Posterior cingulate gyrus (tissue), 11 donors: ENCODE results near the gene ITGB5.
"Not testable (repeated sequence)": the region's sequence is repeated elsewhere in the genome, so short reads cannot be mapped to it uniquely, and the experiment has no call there.

Experiments used
- DNase-seq, 10 donors: peaks; one replicate each; pipeline versions ENCODE4 v3.0.0 to v3.0.0-alpha.2; 2020 to 2021; ENCODE audit warnings: mixed read lengths in 3 of 10
- intact Hi-C: fragments of 100-400 bp; cut with DNase I; formaldehyde crosslinking; loops from one replicate; pipeline ENCODE4 v1.15.1; 2023

Gene ITGB5

GRCh38 chr3:124796477-124796876, 90.7 kb downstream of the ITGB5 start:
- intact Hi-C loops = no loop called here
- peak in 1 of 10 donors; percentile 82 for DNase-seq

- peak in 1 of 10 donors; percentile 3 for DNase-seq
- intact Hi-C loops = no loop called here
Observed at GRCh38 chr3:124793054-124793739, 94.0 kb downstream of the ITGB5 start.

- intact Hi-C loops = no loop called here
- DNase-seq = peak in 1 of 10 donors; percentile 6
Observed at GRCh38 chr3:124792341-124793040, 94.7 kb downstream of the ITGB5 start.

GRCh38 chr3:124791639-124792151, 95.5 kb downstream of the ITGB5 start:
- intact Hi-C loops = no loop called here
- peak in 1 of 10 donors; percentile 69 for DNase-seq

- intact Hi-C loops = no loop called here
Observed at GRCh38 chr3:124791142-124791541, 96.0 kb downstream of the ITGB5 start.

GRCh38 chr3:124789103-124789502, 98.1 kb downstream of the ITGB5 start:
- DNase-seq = peak in 1 of 10 donors; percentile 30
- intact Hi-C loops = not testable (repeated sequence)

More at GRCh38 chr3:124791142-124791541, 96.0 kb downstream of the ITGB5 start:
- peak in 1 of 10 donors; percentile 18 for DNase-seq

GRCh38 chr3:124788254-124788745, 98.9 kb downstream of the ITGB5 start:
- intact Hi-C loops = no loop called here
- DNase-seq = no peak

- intact Hi-C loops = no loop called here
- peak in 1 of 10 donors; percentile 57 for DNase-seq
Observed at GRCh38 chr3:124787476-124788195, 99.5 kb downstream of the ITGB5 start.

GRCh38 chr3:124786511-124787241, 100.5 kb downstream of the ITGB5 start:
- intact Hi-C loops = loop anchor here (1.0 kb wide), 1 partner anchor 115 kb away; no protein-coding TSS in a partner anchor
- DNase-seq = peak in 1 of 10 donors; percentile 35

GRCh38 chr3:124785973-124786372, 101.2 kb downstream of the ITGB5 start:
- no peak for DNase-seq
- intact Hi-C loops = loop anchor here (1.0 kb wide), 1 partner anchor 115 kb away; no protein-coding TSS in a partner anchor

GRCh38 chr3:124784686-124785382, 102.3 kb downstream of the ITGB5 start:
- intact Hi-C loops = no loop called here
- DNase-seq = peak in 1 of 10 donors; percentile 80

- DNase-seq = peak in 1 of 10 donors; percentile 13
- intact Hi-C loops = no loop called here
Observed at GRCh38 chr3:124783696-124784095, 103.5 kb downstream of the ITGB5 start.

- peak in 1 of 10 donors; percentile 10 for DNase-seq
- intact Hi-C loops = not testable (repeated sequence)
Observed at GRCh38 chr3:124782377-124782712, 104.8 kb downstream of the ITGB5 start.

- intact Hi-C loops = no loop called here
- peak in 1 of 10 donors; percentile 72 for DNase-seq
Observed at GRCh38 chr3:124781476-124782376, 105.4 kb downstream of the ITGB5 start.

- DNase-seq = peak in 9 of 10 donors; percentile 40 to 94 (median 57)
- intact Hi-C loops = no loop called here
Observed at GRCh38 chr3:124780761-124781475, 106.2 kb downstream of the ITGB5 start.

GRCh38 chr3:124780356-124780755, 106.8 kb downstream of the ITGB5 start:
- peak in 1 of 10 donors; percentile 77 for DNase-seq
- intact Hi-C loops = no loop called here

- intact Hi-C loops = no loop called here
Observed at GRCh38 chr3:124779751-124780191, 107.4 kb downstream of the ITGB5 start.

GRCh38 chr3:124779116-124779515, 108.0 kb downstream of the ITGB5 start:
- DNase-seq = peak in 1 of 10 donors; percentile 54

More at GRCh38 chr3:124779751-124780191, 107.4 kb downstream of the ITGB5 start:
- DNase-seq = peak in 1 of 10 donors; percentile 79

More at GRCh38 chr3:124779116-124779515, 108.0 kb downstream of the ITGB5 start:
- intact Hi-C loops = no loop called here
